ENCODE data around the gene SLC26A1.

Gene SLC26A1

GRCh38 chr4:1022051-1022738 is 29.0 kb upstream of the SLC26A1 start:
- no peak overlapping the region for H3K4me3 ChIP-seq (ENCODE audit: insufficient read depth, low read length, poor library complexity, severe bottlenecking)
- H2AFZ ChIP-seq (ENCODE audit: low read depth, low read length, severe bottlenecking), result no peak overlapping the region
- H3K36me3 ChIP-seq (ENCODE audit: low read length), result no peaks in the 10 kb centered on the region
- H4K20me1 ChIP-seq (ENCODE audit: low read depth, low read length), result no peaks in the 10 kb centered on the region
- no peaks in the 10 kb centered on the region for H3K9me2 ChIP-seq (replicated peaks; ENCODE audit: insufficient read depth, low read length)
- no peak for TF ChIP-seq EZH2phosphoT487 (conservative IDR thresholded peaks at IDR 0.05; ENCODE audit: low read length)
- no peak for TF ChIP-seq CTCF (IDR thresholded peaks at IDR 0.05; ENCODE audit: insufficient read depth, low read length, poor library complexity, severe bottlenecking)
- H3K4me2 ChIP-seq (ENCODE audit: low read depth, low read length, poor library complexity, severe bottlenecking), result no peak overlapping the region
- H3F3A ChIP-seq (ENCODE audit: insufficient read depth), result no peaks in the 10 kb centered on the region; the same call in 1 of the 2 replicates
- H3K27me3 ChIP-seq (ENCODE audit: low read length), result no peaks in the 10 kb centered on the region
- no peaks in the 10 kb centered on the region for H3K9me3 ChIP-seq (ENCODE audit: insufficient read depth, low read length)
- no peak overlapping the region for H3K27ac ChIP-seq (ENCODE audit: low read depth, low read length)
- no peaks in the 10 kb centered on the region for H3K79me2 ChIP-seq (ENCODE audit: insufficient read depth, low read length)
- H3K9ac ChIP-seq (ENCODE audit: low read length), result no peak overlapping the region

GRCh38 chr4:1021386-1022050 is 28.3 kb upstream of the SLC26A1 start:
- H3K27ac ChIP-seq (ENCODE audit: low read depth, low read length), result no peak overlapping the region
- H3K4me2 ChIP-seq (ENCODE audit: low read depth, low read length, poor library complexity, severe bottlenecking), result no peak overlapping the region
- no peak overlapping the region for H3K4me3 ChIP-seq (ENCODE audit: insufficient read depth, low read length, poor library complexity, severe bottlenecking)

GRCh38 chr4:1019729-1020470 is 26.7 kb upstream of the SLC26A1 start:
- Histone ChIP-seq H3K9me3 (ENCODE audit: insufficient read depth, low read length) (no peaks in the 10 kb centered on the region), H3K27me3 (ENCODE audit: low read length) (no peaks in the 10 kb centered on the region), H3K79me2 (ENCODE audit: insufficient read depth, low read length) (no peaks in the 10 kb centered on the region), H3K9me2 (replicated peaks; ENCODE audit: insufficient read depth, low read length) (no peaks in the 10 kb centered on the region), H3K36me3 (ENCODE audit: low read length) (no peaks in the 10 kb centered on the region), H3K27ac (ENCODE audit: low read depth, low read length) (no peak overlapping the region), H3K4me3 (ENCODE audit: insufficient read depth, low read length, poor library complexity, severe bottlenecking) (no peak overlapping the region), H3K9ac (ENCODE audit: low read length) (no peak overlapping the region), H3F3A (ENCODE audit: insufficient read depth) (no peaks in the 10 kb centered on the region), H4K20me1 (ENCODE audit: low read depth, low read length) (no peaks in the 10 kb centered on the region), H3K4me2 (ENCODE audit: low read depth, low read length, poor library complexity, severe bottlenecking) (no peak overlapping the region), H2AFZ (ENCODE audit: low read depth, low read length, severe bottlenecking) (no peak overlapping the region)
- no peak for TF ChIP-seq EZH2phosphoT487 (conservative IDR thresholded peaks at IDR 0.05; ENCODE audit: low read length)
- no peak for TF ChIP-seq CTCF (IDR thresholded peaks at IDR 0.05; ENCODE audit: insufficient read depth, low read length, poor library complexity, severe bottlenecking)

More at GRCh38 chr4:1021386-1022050, 28.3 kb upstream of the SLC26A1 start:
- no peaks in the 10 kb centered on the region; the same call in 1 of the 2 replicates for H3F3A ChIP-seq (ENCODE audit: insufficient read depth)
- no peak for TF ChIP-seq EZH2phosphoT487 (conservative IDR thresholded peaks at IDR 0.05; ENCODE audit: low read length)
- no peak for TF ChIP-seq CTCF (IDR thresholded peaks at IDR 0.05; ENCODE audit: insufficient read depth, low read length, poor library complexity, severe bottlenecking)
- no peaks in the 10 kb centered on the region for H4K20me1 ChIP-seq (ENCODE audit: low read depth, low read length)
- no peaks in the 10 kb centered on the region for H3K27me3 ChIP-seq (ENCODE audit: low read length)
- H3K9ac ChIP-seq (ENCODE audit: low read length), result no peak overlapping the region
- no peaks in the 10 kb centered on the region for H3K9me3 ChIP-seq (ENCODE audit: insufficient read depth, low read length)
- H2AFZ ChIP-seq (ENCODE audit: low read depth, low read length, severe bottlenecking), result no peak overlapping the region
- no peaks in the 10 kb centered on the region for H3K9me2 ChIP-seq (replicated peaks; ENCODE audit: insufficient read depth, low read length)
- H3K36me3 ChIP-seq (ENCODE audit: low read length), result no peaks in the 10 kb centered on the region
- no peaks in the 10 kb centered on the region for H3K79me2 ChIP-seq (ENCODE audit: insufficient read depth, low read length)

Data from SU-DHL-6 (cell line).